ENCODE data around the gene ACTR8. TPM values are rescaled to one million over a fixed set of nuclear protein-coding genes. Genes with fewer than 3 reads are reported as not detected.
A peak's percentile ranks its signal among the peaks of the same experiment; 100 is the strongest.

The ACTR8 gene
- total RNA-seq, 2 donors from 2014 or later = 13.5 to 19.5 TPM

DNA sequence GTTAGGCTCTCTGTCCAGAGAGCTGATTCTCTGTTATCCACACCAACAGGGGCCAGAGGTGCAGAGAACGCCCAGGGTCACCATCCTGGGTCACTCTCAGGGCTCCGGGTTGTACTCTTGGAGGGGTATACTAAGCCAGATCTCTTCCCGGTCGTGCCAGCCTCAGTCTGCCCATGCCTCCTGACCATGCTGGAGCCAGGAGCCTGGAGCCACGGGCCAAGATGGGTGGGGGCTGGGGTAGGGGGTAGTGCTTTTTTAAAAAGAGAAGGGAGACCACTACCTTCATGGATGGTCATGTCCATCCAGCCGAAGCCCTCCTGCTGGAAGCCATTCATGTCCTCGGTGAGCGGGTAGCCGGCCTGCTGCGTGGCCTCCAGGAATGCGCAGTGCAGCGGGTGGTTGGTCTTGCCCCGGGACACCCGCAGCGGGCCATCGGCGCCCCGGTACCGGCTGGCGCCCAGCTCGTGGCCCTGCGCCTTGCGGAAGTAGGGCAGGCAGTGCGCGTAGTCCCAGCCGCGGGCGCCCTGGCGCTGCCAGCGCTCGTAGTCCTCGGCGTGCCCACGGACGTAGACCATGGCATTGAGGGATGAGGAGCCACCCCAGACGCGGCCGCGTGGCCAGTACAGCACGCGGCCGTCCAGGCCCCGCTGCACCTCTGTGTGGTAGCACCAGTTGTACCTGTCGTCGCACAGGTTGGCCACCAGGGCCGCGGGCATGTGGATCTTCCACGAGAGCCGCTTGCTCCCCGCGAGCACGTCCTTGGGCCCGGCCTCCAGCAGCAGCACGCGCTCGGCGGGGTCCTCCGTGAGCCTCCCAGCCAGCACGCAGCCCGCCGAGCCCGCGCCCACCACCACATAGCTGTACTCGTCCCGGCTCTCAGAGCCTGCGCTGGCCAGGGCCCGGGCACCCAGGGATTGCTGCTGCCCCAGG lies 58.7 kb downstream of the ACTR8 start:
- intact Hi-C loops (cut with DNase I) = no loop called here

DNA sequence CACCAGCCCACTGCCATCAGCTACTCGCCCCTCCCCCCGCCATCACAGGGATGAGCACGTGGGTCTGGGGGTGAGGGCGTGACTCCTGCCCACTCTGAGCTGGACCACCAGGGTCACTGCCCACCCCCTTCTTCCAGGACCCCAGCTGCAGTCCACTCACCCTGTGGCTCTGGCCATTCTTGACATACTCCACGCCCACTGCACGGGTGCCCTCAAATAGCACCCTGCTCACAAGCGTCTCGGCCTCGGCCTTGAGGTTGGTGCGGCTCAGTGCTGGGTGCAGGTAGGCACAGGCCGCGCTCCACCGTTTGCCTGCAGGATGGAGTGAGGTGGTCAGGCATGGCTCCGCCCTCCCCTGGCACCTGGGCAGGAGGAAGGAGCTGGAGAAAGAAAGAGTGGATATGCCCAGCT lies 59.6 kb downstream of the ACTR8 start:
- intact Hi-C loops (cut with DNase I) = no loop called here
- Histone ChIP-seq H3K36me3 (replicated peaks in 1 of 2; ENCODE audit: insufficient read depth in 1 of 2, low read depth in 2 of 2) (peaks cover 11 to 33% of the 10 kb centered on the region in 2 donors), H3K27me3 (no peaks in the 10 kb centered on the region), H3K4me1 (peaks cover 9% of the 10 kb centered on the region), H3K27ac (no peak overlapping the region), H3K4me3 (no peak overlapping the region), H3K9me3 (no peaks in the 10 kb centered on the region)
- peak in 1 of 4 donors; percentile 14 for DNase-seq
- no peak for ATAC-seq
- no peak for TF ChIP-seq POLR2A (IDR thresholded peaks at IDR 0.05)
- TF ChIP-seq, protein P1, sequence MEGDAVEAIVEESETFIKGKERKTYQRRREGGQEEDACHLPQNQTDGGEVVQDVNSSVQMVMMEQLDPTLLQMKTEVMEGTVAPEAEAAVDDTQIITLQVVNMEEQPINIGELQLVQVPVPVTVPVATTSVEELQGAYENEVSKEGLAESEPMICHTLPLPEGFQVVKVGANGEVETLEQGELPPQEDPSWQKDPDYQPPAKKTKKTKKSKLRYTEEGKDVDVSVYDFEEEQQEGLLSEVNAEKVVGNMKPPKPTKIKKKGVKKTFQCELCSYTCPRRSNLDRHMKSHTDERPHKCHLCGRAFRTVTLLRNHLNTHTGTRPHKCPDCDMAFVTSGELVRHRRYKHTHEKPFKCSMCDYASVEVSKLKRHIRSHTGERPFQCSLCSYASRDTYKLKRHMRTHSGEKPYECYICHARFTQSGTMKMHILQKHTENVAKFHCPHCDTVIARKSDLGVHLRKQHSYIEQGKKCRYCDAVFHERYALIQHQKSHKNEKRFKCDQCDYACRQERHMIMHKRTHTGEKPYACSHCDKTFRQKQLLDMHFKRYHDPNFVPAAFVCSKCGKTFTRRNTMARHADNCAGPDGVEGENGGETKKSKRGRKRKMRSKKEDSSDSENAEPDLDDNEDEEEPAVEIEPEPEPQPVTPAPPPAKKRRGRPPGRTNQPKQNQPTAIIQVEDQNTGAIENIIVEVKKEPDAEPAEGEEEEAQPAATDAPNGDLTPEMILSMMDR (IDR thresholded peaks at IDR 0.05) = no peak
- WGBS, 2 donors = 89 to 100% methylated on average over 2 to 14 of the region's 14 CpGs

More for the DNA sequence above, 58.7 kb downstream of the ACTR8 start:
- DNase-seq = peak in 1 of 4 donors; percentile 9
- H3K4me1 ChIP-seq = peaks cover 9% of the 10 kb centered on the region
- no peak for TF ChIP-seq POLR2A (IDR thresholded peaks at IDR 0.05)
- TF ChIP-seq, protein P1 (IDR thresholded peaks at IDR 0.05) = no peak
- 94 to 96% methylated on average over 3 to 65 of the region's 67 CpGs for WGBS, 2 donors
- H3K27me3 ChIP-seq = no peaks in the 10 kb centered on the region
- no peak for ATAC-seq
- H3K36me3 ChIP-seq (replicated peaks in 1 of 2; ENCODE audit: insufficient read depth in 1 of 2, low read depth in 2 of 2) = peaks cover 6 to 24% of the 10 kb centered on the region in 2 donors
- no peaks in the 10 kb centered on the region for H3K9me3 ChIP-seq
- H3K27ac ChIP-seq = no peak overlapping the region
- H3K4me3 ChIP-seq = no peak overlapping the region

DNA sequence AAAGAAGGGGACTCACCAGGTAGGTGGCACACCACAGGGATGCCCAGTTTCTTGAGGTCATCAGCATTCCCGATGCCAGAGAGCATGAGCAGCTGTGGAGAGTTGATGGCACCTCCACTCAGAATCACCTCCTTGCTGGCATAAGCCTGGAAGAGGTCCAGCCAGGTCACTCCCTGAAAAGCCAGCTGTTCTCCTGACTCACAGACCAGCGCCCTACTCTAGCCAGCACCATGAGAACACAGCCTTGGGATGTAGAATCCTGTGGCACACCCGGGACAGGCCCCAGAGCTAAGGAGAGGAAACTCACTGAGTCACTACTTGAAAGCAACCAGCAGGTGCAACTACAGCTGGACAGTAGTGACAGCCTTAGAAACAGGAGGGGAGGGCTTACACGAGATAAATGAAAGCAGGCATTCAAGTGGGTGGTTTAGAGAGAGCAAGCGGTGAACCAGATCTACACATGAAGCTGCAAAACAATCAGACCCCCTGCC lies 60.3 kb downstream of the ACTR8 start:
- peaks cover 9% of the 10 kb centered on the region for H3K4me1 ChIP-seq
- DNase-seq (peak in 1 of 4 donors; percentile 42), ATAC-seq (peak; percentile 25)
- 65 to 73% methylated on average over 5 of the region's 5 CpGs for WGBS, 2 donors
- H3K27me3 ChIP-seq = no peaks in the 10 kb centered on the region
- H3K27ac ChIP-seq = no peak overlapping the region
- TF ChIP-seq POLR2A (IDR thresholded peaks at IDR 0.05) = no peak
- TF ChIP-seq, protein P1 (IDR thresholded peaks at IDR 0.05) = no peak
- intact Hi-C loops (cut with DNase I) = no loop called here
- no peaks in the 10 kb centered on the region for H3K9me3 ChIP-seq
- H3K36me3 ChIP-seq (replicated peaks in 1 of 2; ENCODE audit: insufficient read depth in 1 of 2, low read depth in 2 of 2) = peaks cover 15 to 39% of the 10 kb centered on the region in 2 donors
- no peak overlapping the region for H3K4me3 ChIP-seq

DNA sequence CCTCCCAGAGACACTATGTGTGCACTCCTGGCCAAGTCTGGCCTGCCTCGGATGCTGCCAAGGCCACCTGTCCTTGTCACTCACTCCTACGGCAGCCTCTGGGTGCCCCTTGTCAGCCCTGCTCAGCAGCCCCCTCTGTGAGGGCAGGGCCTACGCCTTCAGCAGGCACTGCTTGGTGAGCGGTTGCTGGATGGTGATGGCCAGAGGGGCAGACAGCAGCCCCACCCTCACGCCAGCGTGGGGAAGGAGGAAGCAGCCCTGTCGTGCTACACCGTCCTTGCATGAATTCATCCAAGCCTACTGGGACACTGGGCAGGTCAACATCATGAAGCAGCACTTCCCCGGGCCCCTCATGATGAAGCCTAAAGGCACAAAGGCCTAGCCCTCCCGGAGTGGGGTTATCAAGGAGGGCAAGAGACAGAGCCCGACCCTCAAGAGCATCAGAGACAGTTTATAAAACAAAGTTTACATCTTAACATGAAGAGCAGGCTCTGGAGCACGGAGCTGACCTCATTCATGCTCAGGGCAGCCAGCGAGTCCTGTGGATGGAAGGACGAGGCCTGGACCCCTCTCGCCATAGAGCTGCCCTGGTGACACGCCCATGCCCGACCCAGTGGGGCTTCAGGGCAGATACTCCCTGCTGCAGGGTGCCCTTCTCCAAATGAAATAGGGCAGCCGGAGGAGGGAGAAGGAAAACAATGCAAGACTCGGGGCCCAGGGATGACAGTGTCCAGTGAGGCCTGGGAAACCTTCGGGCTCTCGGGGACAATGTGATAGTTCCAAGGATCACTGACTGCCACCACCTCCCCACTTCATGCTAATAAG lies 61.0 kb downstream of the ACTR8 start:
- TF ChIP-seq, protein P1 (IDR thresholded peaks at IDR 0.05) = no peak
- no peak for TF ChIP-seq POLR2A (IDR thresholded peaks at IDR 0.05)
- H3K4me3 ChIP-seq = no peak overlapping the region
- 82 to 87% methylated on average over 19 to 21 of the region's 21 CpGs for WGBS, 2 donors
- no peaks in the 10 kb centered on the region for H3K9me3 ChIP-seq
- DNase-seq = no peak
- H3K27ac ChIP-seq = no peak overlapping the region
- H3K27me3 ChIP-seq = no peaks in the 10 kb centered on the region
- H3K4me1 ChIP-seq = peaks cover 7% of the 10 kb centered on the region
- intact Hi-C loops (cut with DNase I) = no loop called here
- ATAC-seq = no peak
- peaks cover 15 to 39% of the 10 kb centered on the region in 2 donors for H3K36me3 ChIP-seq (replicated peaks in 1 of 2; ENCODE audit: insufficient read depth in 1 of 2, low read depth in 2 of 2)

Measured in body of pancreas (tissue), 4 donors.